GM18507 (cell line): ENCODE data around the gene TMEM91.
"Not testable (repeated sequence)": the region's sequence is repeated elsewhere in the genome, so short reads cannot be mapped to it uniquely, and the experiment has no call there.

ENCODE experiments used
- DNase-seq: peaks from one replicate; pipeline ENCODE4 v3.0.0; 2011; ENCODE audit warnings: low read depth; ENCODE audit not compliant: insufficient read length; ENCODE audit errors: extremely low spot score
- FAIRE-seq: peaks from 2 replicates; lab custom pipeline; 2011; peaks lifted over from hg19 to GRCh38; lab: Jason Lieb, UNC

The TMEM91 gene

GRCh38 chr19:41408256-41408655, 31.9 kb downstream of the TMEM91 start:
- FAIRE-seq (no peak), DNase-seq (no peak)

GRCh38 chr19:41408846-41409245, 32.5 kb downstream of the TMEM91 start:
- not testable (repeated sequence) for DNase-seq, FAIRE-seq

- FAIRE-seq (peak; percentile 29), DNase-seq (no peak)
Measured at GRCh38 chr19:41409288-41409687, 33.0 kb downstream of the TMEM91 start.

- DNase-seq (no peak), FAIRE-seq (no peak)
Measured at GRCh38 chr19:41410336-41411054, 34.2 kb downstream of the TMEM91 start.

- FAIRE-seq, result no peak
- no peak for DNase-seq
Measured at GRCh38 chr19:41411100-41411967, 35.0 kb downstream of the TMEM91 start.

GRCh38 chr19:41411968-41412265, 35.6 kb downstream of the TMEM91 start:
- no peak for DNase-seq

GRCh38 chr19:41412953-41413352, 36.6 kb downstream of the TMEM91 start:
- DNase-seq (no peak), FAIRE-seq (no peak)

More at GRCh38 chr19:41411968-41412265, 35.6 kb downstream of the TMEM91 start:
- no peak for FAIRE-seq

GRCh38 chr19:41413947-41414346, 37.6 kb downstream of the TMEM91 start:
- no peak for FAIRE-seq
- no peak for DNase-seq

GRCh38 chr19:41414461-41414860, 38.1 kb downstream of the TMEM91 start:
- no peak for DNase-seq
- no peak for FAIRE-seq

- FAIRE-seq (no peak), DNase-seq (no peak)
Measured at GRCh38 chr19:41415154-41415571, 38.8 kb downstream of the TMEM91 start.

GRCh38 chr19:41416194-41416674, 39.9 kb downstream of the TMEM91 start:
- FAIRE-seq (no peak), DNase-seq (no peak)

GRCh38 chr19:41420101-41420880, 44.0 kb downstream of the TMEM91 start:
- FAIRE-seq, result no peak

GRCh38 chr19:41421314-41421713, 45.0 kb downstream of the TMEM91 start:
- FAIRE-seq (no peak), DNase-seq (no peak)

More at GRCh38 chr19:41420101-41420880, 44.0 kb downstream of the TMEM91 start:
- DNase-seq, result no peak

- FAIRE-seq, result no peak
- no peak for DNase-seq
Measured at GRCh38 chr19:41421973-41422372, 45.6 kb downstream of the TMEM91 start.

- FAIRE-seq, result no peak
- DNase-seq, result no peak
Measured at GRCh38 chr19:41422456-41422855, 46.1 kb downstream of the TMEM91 start.

GRCh38 chr19:41422955-41423354, 46.6 kb downstream of the TMEM91 start:
- no peak for DNase-seq
- FAIRE-seq, result no peak

GRCh38 chr19:41424335-41425173, 48.2 kb downstream of the TMEM91 start:
- FAIRE-seq (no peak), DNase-seq (no peak)

GRCh38 chr19:41425174-41426115, 49.1 kb downstream of the TMEM91 start:
- DNase-seq (no peak), FAIRE-seq (no peak)
